Activated T-cell treated with anti-CD3 and anti-CD28 coated beads, Interleukin-2, amount 50 U/mL, for 48 hours (primary cell): ENCODE measurements around the gene LRRC8B.
"Not testable (repeated sequence)": the region's sequence is repeated elsewhere in the genome, so short reads cannot be mapped to it uniquely, and the experiment has no call there.

Experiments
- DNase-seq, 2 experiments: peaks; one replicate each; pipeline ENCODE4 v3.0.0-alpha.2; 2020

The LRRC8B gene

DNA sequence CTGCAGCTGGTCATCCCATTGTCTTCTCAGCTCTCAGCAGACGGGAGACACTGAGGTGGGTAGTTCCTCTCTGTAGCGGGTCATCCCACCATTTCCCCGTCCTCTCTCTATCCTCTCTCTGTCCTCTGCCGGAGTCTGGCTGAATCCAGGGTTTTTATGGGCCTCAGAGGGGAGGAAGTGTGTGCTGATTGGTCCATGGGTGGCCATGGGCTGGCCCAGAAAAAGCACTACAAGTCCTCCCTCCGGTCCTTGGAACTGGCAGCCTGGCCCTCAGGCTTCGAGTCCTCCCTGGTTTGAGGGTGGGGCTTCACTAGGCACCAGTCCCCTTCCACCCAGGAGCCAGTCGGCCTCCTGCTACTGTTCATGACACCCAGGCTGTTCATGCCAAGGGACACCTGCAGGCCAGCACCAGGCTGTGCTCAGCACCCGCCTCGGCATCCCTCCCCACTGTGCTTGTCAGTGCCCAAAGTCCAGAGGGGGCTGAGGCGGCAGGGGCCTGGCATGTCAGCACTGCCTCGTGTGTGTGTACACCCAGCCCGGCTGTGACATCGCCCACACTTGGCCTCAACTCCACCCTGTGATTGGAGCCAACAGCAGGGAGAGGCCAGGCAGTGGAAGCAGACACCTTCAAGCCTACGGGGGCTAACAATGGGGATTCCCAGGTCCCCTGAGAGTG, 85.3 kb downstream of the LRRC8B start:
- peak; percentile 77 to 78 for DNase-seq

DNA sequence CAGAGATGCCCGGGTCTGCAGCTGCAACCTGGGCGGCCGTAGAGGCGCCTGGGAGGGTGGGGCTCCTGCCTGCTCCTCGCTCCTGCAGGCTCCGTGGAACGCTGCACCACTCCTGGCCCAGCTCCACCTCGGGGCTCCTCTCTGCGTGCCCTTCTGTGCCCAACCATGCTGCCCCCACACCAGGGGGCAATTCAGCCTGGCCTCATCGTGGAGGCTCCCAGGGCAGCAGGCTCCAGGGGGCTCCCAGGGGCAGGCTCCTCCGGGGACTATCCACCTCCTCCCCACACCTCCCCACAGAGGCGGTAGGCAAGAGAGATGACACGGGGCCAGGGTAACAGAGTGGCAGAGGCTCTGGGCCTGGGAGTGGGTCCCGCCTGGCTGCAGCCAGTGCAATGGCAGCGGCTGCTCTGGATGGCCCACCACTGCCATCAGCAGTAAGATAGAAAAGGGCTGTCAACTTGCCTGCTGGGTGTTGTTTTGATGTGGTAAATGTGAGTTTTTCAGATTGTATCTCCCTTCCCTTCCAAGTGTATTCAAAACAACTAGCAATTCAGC, 85.9 kb downstream of the LRRC8B start:
- peak; percentile 60 to 69 for DNase-seq

DNA sequence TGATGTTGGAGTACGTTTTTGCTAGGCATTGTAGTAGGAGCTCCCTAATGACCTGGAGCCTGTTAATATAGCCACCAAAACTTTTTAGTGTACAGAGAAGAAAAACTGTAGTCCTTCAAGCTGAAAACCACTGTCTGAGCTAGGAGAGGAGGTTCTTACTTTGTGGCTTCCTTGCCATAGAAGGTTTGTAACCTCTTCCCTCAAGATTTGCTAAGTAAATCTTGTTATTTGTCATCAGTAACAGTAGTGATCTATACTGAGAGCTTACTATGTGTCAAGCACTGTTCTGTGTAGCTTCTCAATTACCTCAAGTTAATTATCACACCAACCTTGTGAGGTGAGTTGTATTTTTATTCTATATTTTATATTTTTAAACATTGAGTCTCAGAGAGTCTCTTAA, 87.1 kb downstream of the LRRC8B start:
- DNase-seq = no peak

DNA sequence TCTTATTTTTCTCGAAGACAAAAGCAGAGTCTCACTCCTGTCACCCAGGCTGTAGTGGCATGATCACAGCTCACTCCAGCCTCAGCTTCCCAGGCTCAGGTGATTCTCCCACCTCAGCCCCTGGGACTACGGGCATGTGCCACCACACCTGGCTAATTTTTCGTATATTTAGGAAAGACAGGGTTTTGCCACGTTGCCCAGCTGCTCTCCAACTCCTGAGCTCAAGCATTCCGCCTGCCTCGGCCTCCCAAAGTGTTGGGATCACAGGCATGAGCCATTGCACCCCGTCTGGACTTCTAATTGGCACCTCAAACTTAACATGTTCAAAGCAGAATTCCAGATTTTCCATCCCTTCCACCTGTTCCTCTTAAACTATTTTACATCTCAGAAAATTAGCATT, 89.3 kb downstream of the LRRC8B start:
- no peak for DNase-seq

- DNase-seq = no peak
Observed at GRCh38 chr1:89615676-89616598, 91.3 kb downstream of the LRRC8B start.

- DNase-seq = no peak
Observed at GRCh38 chr1:89616844-89617627, 92.4 kb downstream of the LRRC8B start.

DNA sequence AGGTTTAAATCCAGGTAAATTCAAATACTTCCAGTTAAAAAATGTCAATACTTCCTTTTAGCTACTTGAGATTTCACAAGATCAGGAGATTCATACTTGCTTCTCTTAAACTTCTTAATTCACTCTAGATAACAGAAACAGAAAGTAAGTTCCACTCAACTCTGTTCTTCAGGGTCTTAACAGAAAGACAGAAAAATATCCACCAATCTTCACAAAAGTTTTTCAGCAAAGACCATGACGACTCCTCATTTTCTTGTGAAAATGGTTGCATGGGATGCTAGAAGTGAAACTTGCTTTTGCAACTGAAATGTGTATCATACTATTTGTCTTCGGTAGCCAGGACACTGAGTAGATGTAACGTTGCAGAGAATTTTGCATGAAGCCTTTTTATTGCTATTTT, 96.0 kb downstream of the LRRC8B start:
- DNase-seq = no peak

DNA sequence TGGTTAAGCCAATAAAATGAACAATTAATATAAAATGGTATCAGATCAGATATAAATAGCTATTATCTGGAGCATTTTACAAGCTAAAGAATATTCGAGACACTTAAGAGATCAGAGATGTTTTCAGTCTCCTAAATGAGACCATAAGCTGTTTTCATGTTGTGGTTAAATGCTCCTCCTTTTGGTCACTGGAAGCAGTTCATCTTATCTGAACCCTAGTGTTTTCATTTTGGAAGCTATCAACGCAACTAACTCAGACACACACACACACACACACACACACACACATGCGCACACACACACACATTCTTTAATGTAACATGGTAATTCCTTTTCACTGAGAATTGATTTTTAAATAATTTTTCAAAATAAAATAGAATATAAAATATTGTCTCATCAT, 98.3 kb downstream of the LRRC8B start:
- no peak for DNase-seq

DNA sequence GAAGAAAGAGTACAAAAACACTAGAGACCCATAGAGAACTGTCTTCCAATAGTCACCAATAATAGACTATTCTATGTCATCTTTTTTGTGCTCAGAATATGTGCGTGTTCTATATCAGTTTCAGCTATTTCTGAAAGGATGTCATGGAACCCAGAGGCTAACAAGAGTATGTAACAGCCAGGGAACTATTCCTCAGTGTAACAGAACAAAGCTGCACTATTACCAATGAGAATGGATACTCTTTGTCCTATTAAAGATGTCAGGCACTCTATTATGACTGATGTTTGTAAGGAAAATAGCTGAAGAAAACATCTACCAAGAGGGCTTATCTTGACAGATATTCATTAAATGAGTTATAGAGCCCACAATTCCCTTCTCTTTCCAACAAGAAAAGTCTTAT, 99.7 kb downstream of the LRRC8B start:
- no peak for DNase-seq

GRCh38 chr1:89624715-89625323, 100.2 kb downstream of the LRRC8B start:
- DNase-seq = no peak

- DNase-seq = no peak
Observed at GRCh38 chr1:89627596-89627962, 103.0 kb downstream of the LRRC8B start.

DNA sequence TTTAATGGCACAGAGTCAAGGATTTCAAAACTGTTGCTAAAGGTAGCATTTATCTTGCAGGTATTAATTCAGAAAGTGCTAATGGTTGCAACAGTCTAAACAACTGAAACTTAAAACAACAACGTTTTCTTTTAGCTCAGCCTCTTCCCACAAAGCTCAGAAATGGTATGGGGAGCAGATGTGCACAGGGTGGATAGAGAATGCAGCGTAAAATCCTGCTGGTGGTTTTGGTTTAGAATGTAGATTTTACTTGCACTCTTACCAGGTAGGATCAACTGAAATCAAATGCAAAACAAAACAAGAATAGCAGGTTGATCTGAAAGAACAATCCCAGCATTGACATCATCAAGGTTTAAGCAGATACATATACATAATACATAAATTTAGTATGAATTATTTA, 104.5 kb downstream of the LRRC8B start:
- DNase-seq = no peak

GRCh38 chr1:89629600-89629999, 105.0 kb downstream of the LRRC8B start:
- not testable (repeated sequence) for DNase-seq

DNA sequence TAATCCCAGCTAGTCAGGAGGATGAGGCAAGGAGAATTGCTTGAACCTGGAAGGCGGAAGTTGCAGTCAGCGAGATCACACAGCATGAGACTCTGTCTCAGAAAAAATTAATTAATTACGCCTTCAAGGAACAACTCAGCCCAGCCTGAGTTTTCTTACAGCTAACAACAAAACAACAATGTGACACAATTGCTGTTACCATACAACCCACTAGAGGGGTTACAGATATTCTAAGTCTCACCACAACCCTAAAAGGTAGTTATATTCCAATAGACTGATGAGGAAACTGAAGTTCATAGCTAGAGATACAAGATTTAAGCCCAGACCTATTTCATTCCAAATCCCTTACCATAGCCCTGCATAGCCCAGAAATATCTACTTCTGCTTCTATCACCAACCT, 105.4 kb downstream of the LRRC8B start:
- no peak for DNase-seq

DNA sequence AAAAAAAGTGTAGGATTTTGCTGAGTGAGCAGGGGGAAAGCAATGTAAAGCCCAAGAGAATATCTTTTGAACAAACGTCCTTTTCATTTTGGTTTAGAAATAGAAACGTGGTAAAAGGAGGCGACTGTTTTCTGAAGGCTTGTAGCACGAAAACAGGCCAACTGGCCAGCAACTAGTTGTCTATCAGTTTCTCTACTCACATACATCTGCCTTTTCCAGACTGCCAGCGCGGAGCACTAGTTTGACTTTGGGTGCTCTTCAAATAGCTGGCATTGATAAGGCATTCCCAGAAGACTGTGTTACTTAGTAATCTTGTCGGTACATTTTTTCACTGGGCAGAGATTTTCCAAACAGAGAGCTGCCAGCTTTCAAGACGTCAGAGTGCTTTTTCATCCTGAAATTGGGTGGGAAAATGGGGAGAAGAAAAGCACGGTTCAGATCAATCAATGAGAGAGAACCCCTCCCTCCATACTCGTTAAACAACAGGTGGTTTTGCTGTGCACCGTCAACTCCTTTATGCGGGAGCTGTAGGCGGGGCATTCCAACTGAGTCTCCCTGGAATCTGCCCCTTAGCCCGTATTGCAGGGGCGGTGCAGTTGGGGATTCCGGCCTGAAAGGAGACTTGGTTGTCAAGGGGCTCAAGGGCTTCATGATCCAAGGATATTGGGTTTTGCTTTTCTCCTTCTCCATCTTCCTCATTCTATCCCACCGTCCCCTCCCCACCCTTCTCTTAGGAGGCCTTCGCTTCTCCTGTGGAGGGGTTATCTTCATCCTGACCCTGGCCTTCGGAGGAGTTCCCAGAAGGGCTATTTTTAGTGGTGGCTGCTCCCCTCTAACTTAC, 107.4 kb downstream of the LRRC8B start:
- DNase-seq = no peak

DNA sequence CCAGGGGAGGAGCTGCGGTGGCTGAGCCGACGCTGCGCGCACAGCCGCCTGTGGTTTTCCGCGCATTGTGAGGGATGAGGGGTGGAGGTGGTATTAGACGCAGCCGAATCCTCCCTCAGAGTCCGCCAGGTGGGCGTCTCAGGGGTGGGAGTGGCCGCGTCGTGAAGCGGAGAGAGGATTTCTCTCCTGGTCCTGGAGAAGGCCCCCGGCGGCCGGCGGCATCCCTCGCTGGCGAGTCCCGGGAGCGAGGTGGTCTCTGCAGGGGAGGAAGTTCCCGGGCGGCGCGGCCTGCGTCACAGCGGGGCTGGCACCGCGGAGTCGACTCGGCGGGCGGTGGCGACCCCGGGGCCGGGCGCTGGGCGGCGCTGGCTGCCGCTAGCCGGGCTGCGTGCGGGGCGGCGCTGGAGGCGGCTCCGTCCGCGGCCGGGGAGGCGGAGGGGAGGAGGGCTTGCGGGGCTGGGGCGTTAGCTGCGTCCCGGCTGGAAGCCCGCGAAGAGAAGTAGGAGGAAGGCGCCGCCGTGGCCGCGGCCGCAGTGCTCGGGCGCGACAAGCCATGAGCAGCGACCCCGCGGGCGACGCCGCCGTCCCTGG, 108.1 kb downstream of the LRRC8B start, which contains the start of gene LRRC8C:
TSS of gene LRRC8C (plus strand) at position 464 of the 591 bp plus-strand sequence. CDS start 53,354 bp downstream, outside the sequence.
- peak; percentile 90 to 94 for DNase-seq

- peak; percentile 68 to 77 for DNase-seq
Observed at GRCh38 chr1:89633248-89633799, 108.7 kb downstream of the LRRC8B start.

DNA sequence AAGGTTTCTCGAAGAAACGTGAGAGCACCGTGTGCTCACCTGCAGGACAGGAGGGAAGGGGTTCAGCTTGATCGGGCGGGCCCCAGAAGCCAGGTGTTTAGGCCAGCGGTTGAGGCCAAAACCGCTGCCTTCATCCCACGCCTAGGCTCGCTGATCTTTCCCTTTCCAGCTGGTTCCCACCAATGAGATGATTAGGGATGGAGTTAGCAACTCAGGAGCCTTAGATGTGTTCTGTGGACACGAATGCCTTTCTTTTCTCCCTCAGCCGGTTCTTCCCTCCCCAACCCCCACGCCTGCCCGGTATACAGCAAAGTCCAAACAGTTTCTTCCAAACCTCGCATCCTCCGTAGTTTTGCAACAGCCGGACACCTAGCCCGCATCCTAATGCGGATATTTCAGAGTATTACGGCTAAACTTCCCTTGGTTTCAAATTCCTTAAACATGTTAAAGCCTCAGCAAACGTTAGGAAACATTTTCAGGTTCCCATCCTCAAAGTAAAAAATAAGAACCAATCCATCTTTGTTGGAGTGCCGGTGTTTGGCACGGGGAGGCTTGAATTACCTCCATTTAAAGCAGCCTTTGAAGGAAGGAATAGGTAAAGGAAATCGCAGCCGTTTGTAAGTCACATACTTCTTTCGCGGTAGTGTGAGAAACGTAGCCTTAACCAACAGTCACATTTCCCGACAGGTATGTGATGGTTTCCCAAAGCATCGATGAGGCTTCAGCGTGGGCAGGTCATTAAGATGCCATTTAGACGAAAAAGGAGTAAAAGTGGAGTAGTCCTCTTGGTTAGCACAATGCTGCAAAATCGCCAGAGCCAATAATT, 109.4 kb downstream of the LRRC8B start:
- peak in 1 of 2 experiments; percentile 58 for DNase-seq
